Karpas-422 (cell line): ENCODE measurements around the gene LACTB. TPM values are rescaled to one million over a fixed set of nuclear protein-coding genes. Genes with fewer than 3 reads are reported as not detected.

Experiments
- DNase-seq: peaks from one replicate; pipeline ENCODE4 v3.0.0-alpha.2; 2015
- H2AFZ ChIP-seq: fragments of 200-600 bp; sonication (generic); 2 replicates; pipeline ENCODE4 v1.6.1; 2014; ENCODE audit warnings: antibody characterized with exemption, low read length, mixed read lengths
- H3K27ac ChIP-seq: fragments of 200-600 bp; sonication (generic); 2 replicates; pipeline ENCODE4 v1.5.1; 2014; ENCODE audit warnings: mild to moderate bottlenecking, low read length, moderate library complexity
- H3K27me3 ChIP-seq: fragments of 200-600 bp; sonication (generic); 2 replicates; pipeline ENCODE4 v1.6.1; 2014; ENCODE audit warnings: low read length, mixed read lengths
- H3K36me3 ChIP-seq: fragments of 200-600 bp; sonication (generic); 2 replicates; pipeline ENCODE4 v1.6.1; 2014; ENCODE audit warnings: low read length, mixed read lengths; ENCODE audit not compliant: insufficient read depth
- H3K4me1 ChIP-seq: fragments of 200-600 bp; sonication (generic); 2 replicates; pipeline ENCODE4 v1.6.1; 2014; ENCODE audit warnings: mild to moderate bottlenecking, low read length, mixed read lengths
- H3K4me2 ChIP-seq: fragments of 200-600 bp; sonication (generic); 2 replicates; pipeline ENCODE4 v1.6.1; 2014; ENCODE audit warnings: low read length, low read depth, mild to moderate bottlenecking; ENCODE audit not compliant: poor library complexity, severe bottlenecking
- H3K4me3 ChIP-seq: fragments of 200-600 bp; sonication (generic); 2 replicates; pipeline ENCODE4 v1.5.1; 2014; ENCODE audit warnings: mild to moderate bottlenecking, antibody characterized with exemption, low read length, mixed read lengths
- H3K79me2 ChIP-seq: fragments of 200-600 bp; sonication (generic); 2 replicates; pipeline ENCODE4 v1.6.1; 2014; ENCODE audit warnings: mild to moderate bottlenecking, low read length, mixed read lengths
- H3K9ac ChIP-seq: fragments of 200-600 bp; sonication (generic); 2 replicates; pipeline ENCODE4 v1.6.0; 2014; ENCODE audit warnings: low read length
- H3K9me2 ChIP-seq: fragments of 200-600 bp; sonication (generic), shearing (Covaris generic); replicated peaks from 2 replicates; pipeline ENCODE4 v1.6.0; 2014; ENCODE audit warnings: mild to moderate bottlenecking, low read length, moderate library complexity; ENCODE audit not compliant: insufficient read depth
- H3K9me3 ChIP-seq: fragments of 300-700, 200-600 bp; sonication (generic); 2 replicates; pipeline ENCODE4 v1.6.1; 2014; ENCODE audit warnings: low read length, mixed read lengths
- H4K20me1 ChIP-seq: fragments of 200-600 bp; sonication (generic); 2 replicates; pipeline ENCODE4 v1.6.1; 2014; ENCODE audit warnings: mild to moderate bottlenecking, antibody characterized with exemption, low read length, low read depth; ENCODE audit not compliant: insufficient read depth
- total RNA-seq: library from RNA; depleted of rRNA; stranded (reverse); fragments of >200 nt; shearing (Covaris generic); gene quantifications from 2 replicates; pipeline ENCODE4 v1.2.3, GENCODE V29; 2014; ENCODE audit warnings: low replicate concordance

Gene LACTB
- total RNA-seq, 1 experiment from 2014 or later = 15.3 TPM

DNA sequence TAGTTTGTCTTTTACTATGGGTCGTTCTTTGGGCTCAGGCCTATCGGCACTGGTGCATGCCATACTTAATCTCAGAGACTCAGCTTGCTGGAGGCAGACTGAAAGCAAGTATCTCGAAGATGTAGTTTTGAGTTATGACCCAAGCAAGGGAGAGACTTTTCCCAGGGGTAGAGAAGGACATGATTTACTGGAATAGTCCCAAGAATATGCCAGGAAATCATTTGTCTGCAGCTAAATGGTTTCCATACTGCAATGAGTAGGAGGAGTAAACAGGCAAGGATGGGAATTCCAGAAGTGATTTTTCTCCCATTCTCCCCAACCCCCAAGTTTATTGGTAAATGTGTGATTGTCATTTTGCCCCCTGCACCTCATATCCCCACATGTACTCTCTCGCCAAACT lies 35.4 kb upstream of the LACTB start:
- Histone ChIP-seq H3K4me2 (no peak overlapping the region), H3K27ac (no peak overlapping the region), H2AFZ (no peak overlapping the region), H3K4me3 (no peak overlapping the region), H3K27me3 (no peaks in the 10 kb centered on the region), H3K4me1 (no peaks in the 10 kb centered on the region), H3K9ac (no peak overlapping the region), H4K20me1 (no peaks in the 10 kb centered on the region), H3K36me3 (no peaks in the 10 kb centered on the region), H3K9me2 (no peaks in the 10 kb centered on the region), H3K9me3 (no peaks in the 10 kb centered on the region), H3K79me2 (no peaks in the 10 kb centered on the region)
- no peak for DNase-seq

- no peak overlapping the region for H3K27ac ChIP-seq
- no peak overlapping the region for H2AFZ ChIP-seq
- no peaks in the 10 kb centered on the region for H3K9me2 ChIP-seq
- H3K4me2 ChIP-seq = no peak overlapping the region
- H3K4me3 ChIP-seq = no peak overlapping the region
- H3K36me3 ChIP-seq = no peaks in the 10 kb centered on the region
- no peaks in the 10 kb centered on the region for H3K79me2 ChIP-seq
- H3K27me3 ChIP-seq = no peaks in the 10 kb centered on the region
- H3K9ac ChIP-seq = no peak overlapping the region
- no peaks in the 10 kb centered on the region for H3K4me1 ChIP-seq
- no peak for DNase-seq
- H4K20me1 ChIP-seq = no peaks in the 10 kb centered on the region
- H3K9me3 ChIP-seq = no peaks in the 10 kb centered on the region
Observed at GRCh38 chr15:63086947-63087346, 34.7 kb upstream of the LACTB start.

GRCh38 chr15:63088533-63089245 lies 33.0 kb upstream of the LACTB start:
- H3K4me2 ChIP-seq = no peak overlapping the region
- no peak overlapping the region for H2AFZ ChIP-seq
- H3K9ac ChIP-seq = no peak overlapping the region
- H4K20me1 ChIP-seq = no peaks in the 10 kb centered on the region
- no peak for DNase-seq
- no peaks in the 10 kb centered on the region for H3K9me2 ChIP-seq
- H3K27ac ChIP-seq = no peak overlapping the region
- H3K4me3 ChIP-seq = no peak overlapping the region
- no peaks in the 10 kb centered on the region for H3K27me3 ChIP-seq
- H3K4me1 ChIP-seq = no peaks in the 10 kb centered on the region
- no peaks in the 10 kb centered on the region for H3K36me3 ChIP-seq
- H3K9me3 ChIP-seq = no peaks in the 10 kb centered on the region
- no peaks in the 10 kb centered on the region for H3K79me2 ChIP-seq

- Histone ChIP-seq H3K27me3 (no peaks in the 10 kb centered on the region), H3K4me3 (no peak overlapping the region), H3K79me2 (no peaks in the 10 kb centered on the region), H3K4me2 (no peak overlapping the region), H4K20me1 (no peaks in the 10 kb centered on the region), H3K4me1 (0 out of 2 replicates have a peak, but pooled peaks cover 3% of the 10 kb centered on the region), H3K9me3 (no peaks in the 10 kb centered on the region), H2AFZ (no peak overlapping the region), H3K9ac (no peak overlapping the region), H3K9me2 (no peaks in the 10 kb centered on the region), H3K27ac (no peak overlapping the region), H3K36me3 (no peaks in the 10 kb centered on the region)
- DNase-seq = no peak
Observed at GRCh38 chr15:63089260-63090043, 32.2 kb upstream of the LACTB start.

GRCh38 chr15:63090472-63090871 lies 31.2 kb upstream of the LACTB start:
- no peaks in the 10 kb centered on the region for H3K9me3 ChIP-seq
- H3K79me2 ChIP-seq = no peaks in the 10 kb centered on the region
- no peak for DNase-seq
- no peak overlapping the region for H2AFZ ChIP-seq
- H3K27ac ChIP-seq = no peak overlapping the region
- H3K9ac ChIP-seq = no peak overlapping the region
- no peak overlapping the region for H3K4me3 ChIP-seq
- H3K27me3 ChIP-seq = no peaks in the 10 kb centered on the region
- no peak overlapping the region for H3K4me2 ChIP-seq
- no peaks in the 10 kb centered on the region for H3K36me3 ChIP-seq
- no peaks in the 10 kb centered on the region for H3K9me2 ChIP-seq
- H4K20me1 ChIP-seq = no peaks in the 10 kb centered on the region
- 0 out of 2 replicates have a peak, but pooled peaks cover 3% of the 10 kb centered on the region for H3K4me1 ChIP-seq

DNA sequence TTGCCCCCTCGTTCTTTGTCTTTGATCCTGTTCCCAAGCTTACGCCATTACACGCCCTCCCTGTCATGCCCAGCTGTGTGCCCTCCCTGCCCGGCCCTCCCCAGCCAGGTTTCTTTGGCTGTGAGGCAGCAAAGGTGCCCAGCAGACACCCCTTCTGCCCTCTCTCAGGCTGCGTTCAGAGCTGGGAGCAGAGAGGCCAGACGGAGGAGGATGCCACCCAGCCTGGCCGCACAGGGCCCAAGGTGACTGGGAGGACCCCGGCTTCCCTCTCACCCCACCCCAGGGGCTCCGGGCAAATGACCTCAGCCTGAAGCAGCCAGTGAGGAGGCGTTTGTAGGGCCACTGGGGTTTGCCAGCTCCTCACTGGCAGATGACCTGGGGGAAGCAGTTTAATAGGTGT lies 30.8 kb upstream of the LACTB start:
- Histone ChIP-seq H3K27me3 (no peaks in the 10 kb centered on the region), H2AFZ (no peak overlapping the region), H4K20me1 (no peaks in the 10 kb centered on the region), H3K4me1 (0 out of 2 replicates have a peak, but pooled peaks cover 3% of the 10 kb centered on the region), H3K27ac (no peak overlapping the region), H3K9me3 (no peaks in the 10 kb centered on the region), H3K9me2 (no peaks in the 10 kb centered on the region), H3K4me2 (no peak overlapping the region), H3K4me3 (no peak overlapping the region), H3K36me3 (no peaks in the 10 kb centered on the region), H3K9ac (no peak overlapping the region), H3K79me2 (no peaks in the 10 kb centered on the region)
- no peak for DNase-seq

- peak overlapping the region; percentile 42; the same call in 1 of the 2 replicates for H2AFZ ChIP-seq
- H4K20me1 ChIP-seq = no peaks in the 10 kb centered on the region
- no peaks in the 10 kb centered on the region for H3K27me3 ChIP-seq
- no peak overlapping the region for H3K27ac ChIP-seq
- no peaks in the 10 kb centered on the region for H3K9me3 ChIP-seq
- no peak overlapping the region for H3K4me2 ChIP-seq
- no peaks in the 10 kb centered on the region for H3K79me2 ChIP-seq
- DNase-seq = no peak
- no peak overlapping the region for H3K9ac ChIP-seq
- H3K4me3 ChIP-seq = no peak overlapping the region
- H3K36me3 ChIP-seq = no peaks in the 10 kb centered on the region
- H3K9me2 ChIP-seq = no peaks in the 10 kb centered on the region
- H3K4me1 ChIP-seq = 0 out of 2 replicates have a peak, but pooled peaks cover 3% of the 10 kb centered on the region
Observed at GRCh38 chr15:63091679-63092446, 29.8 kb upstream of the LACTB start.
